GM18907 (cell line): ENCODE data around the gene S100A7A.
"Not testable (repeated sequence)": the region's sequence is repeated elsewhere in the genome, so short reads cannot be mapped to it uniquely, and the experiment has no call there.

Source experiments
- ATAC-seq: cut with Tn5 transposase; IDR thresholded peaks from one replicate; pipeline ENCODE4 v1.9.1; 2021; ENCODE audit warnings: mild to moderate bottlenecking, moderate library complexity; ENCODE audit not compliant: unreplicated experiment

S100A7A gene

DNA sequence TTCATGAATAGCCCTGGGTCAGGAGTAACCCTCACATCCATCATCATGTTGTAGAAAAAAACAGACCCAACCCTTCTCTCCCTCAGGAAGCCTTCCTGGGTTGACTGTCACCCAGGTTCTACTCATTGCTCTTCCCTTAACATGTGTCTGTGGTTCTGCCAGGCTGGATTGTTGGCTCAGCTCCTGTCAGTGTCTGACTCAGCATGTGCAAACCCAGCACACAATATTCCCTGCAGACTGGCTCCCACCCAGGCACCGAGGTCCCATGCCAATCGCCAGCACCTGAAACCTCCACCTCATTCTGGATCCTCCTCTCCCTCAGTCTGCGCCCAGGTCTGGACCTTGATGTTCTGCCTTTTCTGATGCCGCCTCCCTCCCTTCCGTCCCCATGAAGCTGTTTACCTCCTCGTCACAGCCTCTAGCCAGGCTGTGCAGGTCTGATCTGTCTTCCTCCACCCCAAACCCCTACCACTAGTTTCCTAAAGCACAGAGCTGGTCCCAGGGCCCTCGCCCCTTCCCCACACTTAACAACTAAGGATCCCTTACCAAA is 21.1 kb upstream of the S100A7A start:
- ATAC-seq: no peak

DNA sequence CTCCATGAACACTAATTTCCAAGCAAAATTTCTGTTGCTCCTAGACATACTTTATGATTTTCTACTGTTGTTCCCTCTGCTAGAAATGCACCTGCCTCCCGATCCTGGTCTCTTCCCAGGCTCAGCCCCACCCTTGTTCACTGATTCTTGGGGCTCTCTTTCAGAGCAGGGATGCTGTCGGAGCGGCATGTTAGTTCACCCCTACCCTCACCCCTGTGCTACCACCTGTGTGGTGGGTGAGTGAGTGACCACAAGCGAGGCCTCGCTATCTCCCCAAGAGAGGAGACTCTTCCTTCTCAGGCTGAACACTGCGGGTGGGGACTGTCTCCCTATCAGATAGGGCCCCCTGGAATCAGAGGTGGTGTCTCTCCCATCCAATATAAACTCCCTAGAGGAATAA is 20.5 kb upstream of the S100A7A start:
- ATAC-seq: no peak

DNA sequence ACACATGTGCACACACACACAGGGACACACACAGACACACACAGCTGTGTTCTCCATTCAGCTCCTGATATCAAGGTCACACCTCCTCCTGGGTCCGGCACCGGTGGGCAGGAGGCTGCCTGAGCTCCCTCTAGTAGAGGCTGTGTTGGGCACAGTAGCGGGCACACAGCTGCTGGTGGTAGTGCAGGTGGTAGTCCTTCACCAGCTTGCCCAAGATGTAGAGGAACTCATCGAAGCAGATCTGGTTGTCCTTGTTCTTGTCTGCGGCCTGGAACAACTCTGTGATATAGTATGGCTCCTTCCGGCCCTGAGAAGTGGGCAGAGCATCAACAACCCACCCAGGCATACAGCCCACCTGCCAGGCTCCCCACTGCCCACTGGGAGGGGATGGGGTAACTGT is 19.9 kb upstream of the S100A7A start:
- no peak for ATAC-seq

DNA sequence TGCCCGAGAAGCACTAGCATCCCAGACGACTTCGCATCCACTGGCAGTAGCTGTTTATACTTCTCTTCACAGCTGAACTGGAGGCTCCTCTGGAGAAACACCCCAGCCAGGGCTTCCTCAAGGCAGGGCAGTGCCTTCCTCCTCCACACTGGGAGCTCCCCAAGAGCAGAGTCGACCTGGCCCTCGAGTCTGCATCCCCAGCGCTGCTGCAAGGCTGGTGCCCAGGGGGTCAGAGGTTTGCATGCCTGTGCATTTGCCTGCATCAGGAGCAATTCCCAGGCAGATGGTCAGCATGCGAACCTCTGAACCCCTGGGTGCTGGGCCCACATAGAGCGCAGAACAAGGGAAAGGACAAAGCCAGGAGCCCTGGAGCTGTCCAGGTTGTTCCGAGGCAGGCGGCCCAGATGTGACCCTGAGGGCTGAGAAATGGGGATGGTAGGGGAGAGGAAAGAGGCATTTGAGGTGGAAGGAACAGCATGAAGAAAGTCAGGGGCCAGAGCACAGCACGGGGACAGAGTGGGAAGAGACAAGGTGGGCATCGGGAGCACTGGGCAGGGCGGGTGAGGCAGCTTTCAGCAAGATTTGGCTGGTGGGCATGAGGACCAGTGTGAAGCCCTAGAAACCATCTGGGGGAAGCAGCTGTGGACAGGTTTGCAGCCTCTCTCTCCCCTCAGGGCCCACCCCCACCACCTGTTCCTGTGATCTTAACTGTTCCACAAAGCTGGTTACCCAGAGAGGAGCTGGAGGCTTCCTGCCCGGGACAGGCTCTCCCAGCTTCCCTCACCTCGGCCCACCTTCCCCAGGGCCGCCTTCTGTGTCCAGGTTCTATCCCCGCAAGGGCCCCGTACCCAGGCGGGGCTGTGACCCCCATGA is 19.0 kb upstream of the S100A7A start:
- ATAC-seq: no peak

DNA sequence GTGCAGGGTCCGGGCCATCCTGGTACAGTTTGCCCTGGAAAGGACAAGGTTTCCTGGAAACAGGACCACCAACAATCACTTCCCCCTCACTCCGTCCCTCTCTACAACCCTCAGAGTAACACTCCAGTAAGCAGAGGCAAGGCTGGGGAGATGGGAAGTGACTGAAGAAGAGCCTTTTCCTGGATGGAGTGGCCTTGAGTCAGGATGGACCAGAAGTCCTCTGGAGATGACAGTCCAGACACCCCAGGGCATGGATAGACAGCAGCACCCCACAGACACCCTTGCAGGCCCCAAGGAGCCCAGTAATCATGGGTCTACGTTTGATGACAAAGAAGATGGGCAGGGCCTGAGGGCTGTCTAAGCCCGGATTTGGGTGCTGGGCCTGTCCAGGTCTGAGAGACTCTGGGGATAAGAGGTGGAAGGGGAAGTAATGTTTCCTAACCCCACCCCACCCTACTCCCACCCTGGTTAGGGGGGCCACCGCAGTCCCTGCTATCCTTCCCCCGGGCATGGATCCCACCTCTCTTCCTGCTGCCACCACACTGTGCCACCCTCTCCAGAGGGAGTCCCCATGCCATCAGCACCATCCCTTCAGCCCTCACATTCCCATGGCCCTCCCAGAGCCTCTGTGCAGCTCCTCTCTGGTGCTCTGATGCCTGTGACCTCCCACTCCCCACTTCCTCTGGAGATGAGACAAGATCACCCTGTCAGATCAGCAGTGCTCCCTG is 18.2 kb upstream of the S100A7A start:
- ATAC-seq: no peak

DNA sequence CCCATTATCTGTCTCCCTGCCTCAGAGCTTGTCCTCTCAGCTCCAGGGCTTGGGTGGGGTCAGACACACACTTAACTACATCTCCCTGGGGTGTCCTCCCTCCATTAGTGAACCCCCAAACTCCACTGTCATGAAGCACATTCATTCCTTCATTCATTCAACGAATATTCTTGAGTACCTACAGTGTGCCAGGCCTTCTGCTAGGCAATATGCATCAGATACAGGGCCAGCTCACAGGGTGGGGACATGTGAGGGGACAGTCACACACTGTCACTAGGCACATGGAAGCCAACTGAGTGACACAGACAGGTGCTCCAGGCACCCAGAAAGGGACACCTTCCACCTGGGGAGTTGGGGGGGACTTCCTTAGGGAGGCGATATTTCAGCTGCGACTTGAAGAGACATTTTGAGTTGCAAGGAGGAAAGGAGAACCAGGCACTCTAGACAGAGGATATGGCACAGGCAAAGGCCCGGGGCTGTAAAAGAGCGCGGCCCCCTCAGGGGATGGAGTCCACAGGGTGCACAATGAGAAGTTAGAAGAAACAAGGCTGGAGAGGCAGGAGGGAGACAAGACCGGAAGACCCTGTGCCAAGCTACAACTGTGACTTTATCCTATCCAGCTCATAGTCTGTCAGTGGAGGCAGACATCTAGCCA is 16.8 kb upstream of the S100A7A start:
- ATAC-seq: no peak

DNA sequence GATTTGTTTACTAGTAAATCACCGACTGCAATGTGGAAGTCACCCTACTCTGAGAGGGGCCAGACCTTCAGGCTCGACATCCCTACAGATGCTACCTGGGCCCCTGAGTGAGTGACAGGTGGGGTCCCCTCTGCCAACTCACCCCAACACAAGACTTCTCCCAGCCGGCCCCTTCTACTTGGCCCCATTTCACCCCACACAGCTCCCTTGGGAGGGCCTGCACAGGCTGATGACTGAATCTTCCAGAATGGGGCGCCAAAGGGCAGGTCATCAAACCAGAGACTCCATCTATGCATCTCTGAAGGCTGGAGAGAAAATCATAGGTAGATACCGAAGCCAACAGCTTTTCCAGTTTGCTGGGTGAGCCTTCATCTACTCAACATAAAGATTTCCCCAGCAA is 16.1 kb upstream of the S100A7A start:
- no peak for ATAC-seq

DNA sequence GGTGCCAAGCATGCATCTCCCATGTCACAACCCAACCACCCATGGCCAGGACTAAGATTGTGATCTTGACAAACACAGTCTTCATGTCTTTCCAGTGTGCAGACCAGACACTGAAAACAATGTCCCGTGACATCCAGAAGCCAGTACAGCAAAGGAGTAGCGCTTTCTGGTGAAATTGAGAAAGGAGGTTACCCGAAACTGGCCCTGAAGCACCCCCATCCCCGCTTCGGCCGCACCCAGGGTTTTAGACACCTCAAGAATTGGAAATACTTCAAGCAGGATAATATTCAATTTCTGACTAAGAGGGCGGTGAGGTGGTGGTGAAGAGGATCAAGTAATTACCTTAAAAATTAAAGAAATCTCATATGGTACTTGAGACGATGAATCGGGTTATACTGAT is 14.9 kb upstream of the S100A7A start:
- no peak for ATAC-seq

DNA sequence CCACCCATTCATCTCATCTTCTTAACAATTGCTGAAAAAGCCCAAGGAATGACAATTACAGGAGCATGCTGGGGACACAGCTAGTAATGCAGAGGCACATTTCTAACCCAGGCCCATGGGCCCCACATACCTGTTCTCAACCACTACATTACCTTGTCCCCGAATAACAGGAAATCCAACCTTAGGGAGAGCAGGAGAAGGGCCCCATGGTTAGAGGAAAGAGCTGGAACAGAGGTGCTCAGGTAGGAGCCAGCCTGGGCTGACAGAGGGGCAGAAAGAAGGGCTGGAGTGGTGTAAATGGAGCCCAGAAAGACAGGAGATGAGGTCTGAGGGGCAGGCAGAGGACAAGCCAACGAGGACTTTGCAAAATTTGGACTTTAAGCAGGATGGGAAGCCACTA is 14.1 kb upstream of the S100A7A start:
- ATAC-seq: no peak

DNA sequence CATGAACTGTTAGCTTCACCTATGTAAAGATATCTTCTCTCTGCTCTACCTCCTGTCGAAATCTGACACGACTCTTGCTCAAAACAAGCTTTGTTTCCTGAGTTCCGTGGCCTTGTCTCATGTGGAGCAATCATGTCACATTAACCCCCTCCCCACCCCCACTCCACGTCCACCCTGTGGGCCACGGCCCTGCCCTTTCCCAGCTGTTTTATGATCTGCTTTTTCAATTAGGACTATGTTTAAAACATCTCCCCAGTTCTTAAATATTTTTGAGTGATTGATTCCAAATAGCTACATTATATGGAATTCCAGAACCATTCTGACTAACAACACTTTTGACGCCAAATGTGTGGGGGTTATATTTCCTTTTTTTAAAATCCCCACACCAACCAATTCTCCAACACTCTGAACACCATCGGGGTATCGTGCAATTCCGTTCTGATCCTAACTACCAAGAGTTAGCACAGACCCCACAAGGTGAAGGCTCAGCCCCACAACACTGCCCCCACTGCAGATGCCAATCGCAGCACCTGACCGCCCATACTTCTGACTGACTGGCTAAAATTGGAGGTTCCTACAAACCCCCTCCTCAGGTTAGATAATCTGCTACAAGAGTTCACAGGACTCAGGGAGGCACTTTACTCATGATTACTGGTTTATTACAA is 12.8 kb upstream of the S100A7A start:
- ATAC-seq: no peak

DNA sequence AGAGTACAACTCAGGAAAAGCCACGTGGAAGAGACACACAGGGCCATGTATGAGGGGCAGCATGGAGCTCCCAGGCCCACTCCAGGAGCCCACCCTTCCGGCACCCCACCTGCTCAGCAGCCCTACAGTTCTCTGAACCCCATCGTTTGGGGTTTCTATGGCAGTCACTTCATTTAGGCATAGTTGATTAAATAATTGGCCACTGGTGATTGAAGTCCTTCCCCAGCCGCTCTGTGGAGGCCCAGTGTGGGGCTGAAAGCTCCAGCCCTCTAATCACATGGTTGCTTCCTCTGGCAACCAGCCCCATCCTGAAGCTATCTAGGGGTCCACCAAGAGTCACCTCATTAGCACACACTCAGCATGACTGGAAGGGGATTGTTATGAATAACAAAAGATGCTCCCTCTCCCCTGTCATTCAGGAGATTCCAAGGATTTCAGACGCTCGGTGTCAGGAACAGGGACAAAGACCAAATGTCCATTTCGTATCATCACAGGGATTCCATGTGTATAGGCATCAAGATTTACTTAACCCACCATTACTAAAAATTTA is 12.2 kb upstream of the S100A7A start:
- ATAC-seq: no peak

DNA sequence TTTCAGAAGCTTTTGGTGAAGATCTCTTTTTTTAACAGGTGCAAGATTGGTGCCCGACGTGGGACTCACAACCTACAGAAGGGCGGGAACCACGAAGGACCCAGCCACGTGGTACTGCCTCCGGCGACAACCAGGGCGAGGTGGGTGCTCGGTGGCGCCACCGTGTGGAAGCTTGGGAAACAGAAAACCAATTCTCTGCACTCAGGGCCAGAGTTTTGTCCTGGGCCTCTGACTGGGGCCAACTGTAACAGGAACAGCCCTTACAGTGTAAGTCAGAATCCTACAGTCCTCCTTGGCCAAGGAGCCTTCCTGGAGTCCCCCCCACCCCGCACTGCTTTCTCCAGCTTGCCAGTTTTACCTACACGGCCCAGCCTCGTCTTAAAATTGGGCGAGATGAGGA is 11.6 kb upstream of the S100A7A start:
- ATAC-seq: no peak

DNA sequence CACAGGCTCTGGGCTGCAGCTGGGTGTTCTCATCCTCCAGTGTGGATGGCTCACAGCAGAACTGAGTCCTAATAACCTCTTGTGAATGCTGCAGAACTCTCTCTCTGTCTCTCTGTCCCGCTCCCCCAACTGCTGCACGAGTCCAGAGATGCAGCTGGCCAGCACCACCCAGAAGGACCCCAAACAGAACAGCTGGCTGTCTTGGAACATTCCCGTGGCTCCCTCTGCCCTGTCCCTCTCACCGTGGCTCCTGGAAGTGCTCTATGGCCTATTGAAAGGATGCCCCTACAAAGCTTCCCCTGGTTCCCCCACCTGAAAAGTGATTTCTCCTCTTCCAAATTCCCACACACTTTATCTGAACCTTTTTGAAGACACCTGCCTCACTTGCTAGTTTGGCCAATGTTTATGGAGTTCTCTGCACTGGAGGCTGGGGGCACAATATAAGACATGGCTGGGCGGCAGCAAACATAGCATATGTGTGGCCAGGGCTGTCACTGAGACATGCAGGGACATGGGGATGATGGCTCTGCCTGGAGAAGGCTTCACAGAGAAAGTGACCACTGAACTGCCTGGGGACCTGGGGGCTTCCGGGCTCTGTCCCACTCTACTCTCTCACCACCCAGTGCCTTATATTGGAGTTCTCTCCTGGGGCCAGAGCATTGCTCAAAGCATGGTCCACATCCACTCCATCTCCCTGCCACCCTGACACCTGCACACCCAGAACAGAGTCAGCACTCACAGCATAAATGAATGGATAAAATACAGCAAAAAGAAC is 10.3 kb upstream of the S100A7A start:
- not testable (repeated sequence) for ATAC-seq

DNA sequence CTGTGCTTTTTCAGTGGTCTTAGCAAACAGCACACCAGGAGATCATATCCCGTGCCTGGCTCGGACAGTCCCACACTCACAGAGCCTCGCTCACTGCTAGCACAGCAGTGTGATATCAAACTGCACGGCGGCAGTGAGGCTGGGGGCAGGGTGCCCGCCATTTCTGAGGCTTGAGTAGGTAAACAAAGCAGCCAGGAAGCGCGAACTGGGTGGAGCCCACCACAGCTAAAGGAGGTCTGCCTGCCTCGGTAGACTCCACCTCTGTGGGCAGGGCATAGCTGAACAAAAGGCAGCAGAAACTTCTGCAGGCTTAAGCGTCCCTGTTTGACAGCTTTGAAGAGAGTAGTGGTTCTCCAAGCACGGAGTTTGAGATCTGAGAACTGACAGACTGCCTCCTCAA is 9.0 kb upstream of the S100A7A start:
- ATAC-seq: not testable (repeated sequence)

DNA sequence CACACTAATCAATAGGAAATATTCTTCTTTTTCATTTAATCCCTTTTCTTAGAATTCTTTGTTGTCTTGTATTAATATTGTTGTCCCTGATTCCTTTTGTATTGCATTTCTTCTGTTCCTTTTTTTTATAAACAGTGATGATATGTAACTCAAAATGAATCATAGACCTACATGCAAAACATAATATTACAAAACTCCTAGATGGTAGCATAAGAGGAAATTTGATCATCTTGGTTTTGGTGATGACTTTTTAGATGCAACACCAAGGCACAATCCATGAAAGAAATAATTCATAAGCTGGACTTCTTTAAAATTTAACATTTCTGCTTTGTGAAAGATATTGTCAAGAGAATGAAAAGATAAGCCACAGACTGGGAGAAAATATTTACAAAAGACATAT is 2.4 kb upstream of the S100A7A start:
- ATAC-seq: not testable (repeated sequence)

DNA sequence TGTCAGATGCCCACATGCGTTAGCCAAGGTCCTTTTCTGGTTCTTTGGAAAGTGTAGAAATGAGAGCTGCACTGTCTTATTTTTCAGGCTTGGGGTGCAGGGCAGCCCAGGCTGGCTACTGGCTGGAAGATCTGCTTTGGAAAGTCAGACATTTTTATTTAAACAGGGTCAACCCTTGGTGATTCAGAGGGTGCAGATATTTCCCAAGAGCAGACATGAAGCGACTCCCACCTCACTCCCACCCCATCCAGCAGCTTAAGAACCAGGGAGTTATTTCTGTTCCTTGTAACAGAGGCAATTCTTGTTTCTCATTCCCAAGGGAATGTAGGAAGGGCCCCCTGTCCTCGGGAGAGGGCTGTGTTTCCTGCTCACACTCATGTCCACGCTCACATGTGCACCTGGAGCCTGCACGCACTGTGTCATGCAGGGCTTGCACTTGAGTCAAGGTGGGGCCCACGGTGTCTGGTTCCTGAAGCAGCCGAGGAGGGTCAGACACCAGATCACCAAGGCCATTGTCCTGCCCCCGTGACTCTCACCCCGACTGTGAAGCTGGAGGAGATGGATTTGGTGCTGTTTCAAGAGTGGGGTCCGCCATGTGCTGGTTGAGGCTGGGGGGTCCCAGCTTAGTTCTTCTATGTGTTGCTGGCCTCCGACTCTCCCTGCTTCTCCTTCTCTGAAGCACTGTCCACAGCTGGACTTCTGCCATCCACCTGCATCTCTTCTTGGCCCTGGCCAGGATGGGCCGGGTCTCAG is 992 bp downstream of the S100A7A start:
- no peak for ATAC-seq

DNA sequence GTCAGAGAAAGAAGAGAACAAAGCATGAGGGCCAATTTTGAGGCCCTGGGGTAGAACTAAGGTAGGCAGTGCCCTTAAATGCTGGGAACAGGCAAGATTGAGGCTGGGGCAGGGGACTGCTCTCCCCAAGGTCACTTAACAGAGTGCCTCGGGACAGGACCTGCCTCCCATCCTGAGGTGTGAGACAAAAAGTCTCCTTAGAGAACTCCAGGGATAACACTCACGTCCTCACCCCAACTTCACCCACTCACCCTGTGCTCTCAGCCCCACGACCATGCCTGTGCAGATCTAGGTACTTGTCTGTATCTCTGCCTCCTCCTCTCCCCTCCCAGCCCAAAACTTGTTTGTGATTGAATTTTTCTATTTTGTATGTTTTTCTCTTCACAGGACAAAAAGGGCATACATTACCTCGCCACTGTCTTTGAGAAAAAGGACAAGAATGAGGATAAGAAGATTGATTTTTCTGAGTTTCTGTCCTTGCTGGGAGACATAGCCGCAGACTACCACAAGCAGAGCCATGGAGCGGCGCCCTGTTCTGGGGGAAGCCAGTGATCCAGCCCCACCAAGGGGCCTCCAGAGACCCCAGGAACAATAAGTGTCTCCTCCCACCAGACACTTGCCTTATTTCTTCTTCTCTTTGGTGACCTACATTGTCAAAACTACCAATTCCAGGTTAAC is 2.6 kb downstream of the S100A7A start:
- not testable (repeated sequence) for ATAC-seq

DNA sequence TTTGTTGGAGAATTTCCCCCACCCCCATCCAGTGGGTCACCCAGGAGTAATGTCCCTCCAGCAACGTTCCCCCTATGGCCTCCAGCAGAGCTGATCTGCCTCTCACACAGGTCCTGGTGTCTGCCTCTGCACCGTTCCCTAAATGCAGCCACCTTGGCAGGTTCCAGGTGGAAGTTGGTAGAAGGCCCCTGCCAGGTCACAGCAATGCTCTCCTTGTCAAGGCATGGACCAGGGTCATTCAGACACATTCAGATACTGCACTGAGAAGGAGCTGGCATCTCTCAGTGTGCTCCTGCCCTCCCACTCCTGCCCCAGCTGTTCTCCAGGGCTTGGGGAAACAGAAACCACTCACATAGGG is 3.1 kb downstream of the S100A7A start:
- not testable (repeated sequence) for ATAC-seq

DNA sequence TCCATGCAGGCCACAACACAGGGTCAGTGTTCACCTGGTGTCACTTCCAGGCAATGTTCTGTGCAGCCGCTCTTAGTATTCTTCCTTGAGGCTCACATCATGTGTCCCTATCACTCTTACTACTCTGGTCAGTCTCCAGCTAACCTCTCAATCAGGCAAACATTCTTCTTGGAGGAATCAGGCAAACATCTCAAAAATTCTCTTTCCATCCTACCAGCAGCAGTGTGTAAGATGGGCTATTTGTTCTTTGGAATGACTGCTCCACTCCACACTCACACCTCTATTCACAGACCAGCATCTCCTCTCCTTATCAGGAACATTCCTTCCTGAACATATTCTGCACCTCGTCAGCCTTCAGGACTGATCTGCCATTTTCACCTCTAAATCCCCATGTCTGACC is 4.0 kb downstream of the S100A7A start:
- ATAC-seq: no peak
